GM21423 (cell line): ENCODE data around the gene CCM2L.

Experiments
- ATAC-seq: cut with Tn5 transposase; IDR thresholded peaks from one replicate; pipeline ENCODE4 v1.9.1; 2021; ENCODE audit warnings: mild to moderate bottlenecking, moderate library complexity; ENCODE audit not compliant: unreplicated experiment

The CCM2L gene

DNA sequence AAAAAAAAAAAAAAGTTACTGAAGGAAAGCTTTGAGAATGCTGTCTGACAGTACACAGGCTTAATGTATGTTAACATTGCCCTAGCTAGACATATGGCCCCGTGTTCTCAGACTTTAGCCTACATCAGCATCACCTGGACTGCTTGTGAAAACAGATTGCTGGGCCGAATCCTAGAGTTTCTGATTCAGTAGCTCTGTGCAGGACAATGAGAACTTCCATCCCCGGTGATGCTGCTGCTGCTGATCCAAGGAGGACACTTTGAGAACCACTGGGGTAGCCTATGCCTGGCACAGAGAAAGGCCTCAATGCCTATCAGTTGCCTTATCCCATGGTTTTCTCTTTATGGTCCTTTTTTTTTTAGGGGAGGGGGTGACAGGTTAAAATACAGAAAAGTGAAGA, 43.4 kb downstream of the CCM2L start:
- ATAC-seq, result no peak

DNA sequence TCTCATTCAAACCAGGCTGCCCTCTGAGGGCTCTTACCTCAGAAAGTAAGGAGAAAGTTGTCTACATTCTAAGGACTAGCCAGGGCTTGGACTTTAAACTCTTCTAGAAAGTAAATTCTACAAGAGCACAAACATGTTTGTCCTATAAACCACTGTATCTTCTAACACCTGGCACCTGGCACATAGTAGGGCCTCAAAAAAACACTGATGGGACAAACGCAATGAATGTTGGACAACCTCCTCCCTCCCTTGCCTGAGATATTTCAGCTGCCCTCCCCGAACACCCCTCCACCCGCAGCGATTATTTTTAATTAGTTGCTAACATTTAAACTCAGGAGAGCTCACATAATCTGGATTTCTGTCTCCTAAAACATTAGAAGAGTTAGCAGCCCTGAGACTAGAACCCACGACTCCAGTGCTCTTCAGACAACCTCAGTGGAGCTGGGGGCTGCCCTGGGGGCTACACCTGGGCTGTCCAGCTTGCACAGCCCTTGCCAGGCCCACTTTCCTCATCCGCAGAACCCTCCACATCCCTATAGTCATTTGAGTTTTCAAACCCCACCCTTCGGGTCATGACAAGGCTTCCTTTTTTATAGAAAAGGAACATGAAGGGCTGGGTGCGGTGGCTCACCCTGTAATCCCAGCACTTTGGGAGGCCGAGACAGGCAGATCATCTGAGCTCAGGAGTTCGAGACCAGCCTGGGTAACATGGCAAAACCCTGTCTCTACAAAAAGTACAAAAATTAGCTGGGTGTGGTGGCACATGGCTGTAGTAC, 46.7 kb downstream of the CCM2L start:
- no peak for ATAC-seq

DNA sequence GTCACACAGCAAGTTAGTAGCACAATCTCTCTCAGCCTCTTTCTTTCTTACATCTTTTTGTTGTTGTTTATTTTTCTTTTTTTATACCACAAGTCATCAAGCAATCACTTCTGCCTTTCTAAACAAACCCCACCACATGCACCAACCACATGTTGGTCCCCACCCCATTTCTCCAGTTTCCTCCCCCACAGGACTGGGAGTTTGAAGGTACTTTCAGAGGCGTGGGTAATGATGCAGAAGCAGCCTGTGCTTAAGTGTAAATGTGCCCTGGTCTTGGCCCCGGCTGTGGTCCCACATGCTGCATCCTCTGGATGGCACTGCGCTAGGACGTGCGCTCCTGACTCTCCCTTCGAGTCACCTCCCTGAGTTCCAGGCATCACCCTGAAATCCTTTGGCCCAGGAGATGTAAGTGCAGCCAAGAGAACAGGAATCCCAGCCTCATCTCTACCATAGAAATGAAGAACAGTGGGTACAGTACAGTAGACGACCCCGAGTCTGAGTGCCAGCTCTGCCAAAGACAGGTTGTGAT, 47.5 kb downstream of the CCM2L start:
- ATAC-seq, result no peak

DNA sequence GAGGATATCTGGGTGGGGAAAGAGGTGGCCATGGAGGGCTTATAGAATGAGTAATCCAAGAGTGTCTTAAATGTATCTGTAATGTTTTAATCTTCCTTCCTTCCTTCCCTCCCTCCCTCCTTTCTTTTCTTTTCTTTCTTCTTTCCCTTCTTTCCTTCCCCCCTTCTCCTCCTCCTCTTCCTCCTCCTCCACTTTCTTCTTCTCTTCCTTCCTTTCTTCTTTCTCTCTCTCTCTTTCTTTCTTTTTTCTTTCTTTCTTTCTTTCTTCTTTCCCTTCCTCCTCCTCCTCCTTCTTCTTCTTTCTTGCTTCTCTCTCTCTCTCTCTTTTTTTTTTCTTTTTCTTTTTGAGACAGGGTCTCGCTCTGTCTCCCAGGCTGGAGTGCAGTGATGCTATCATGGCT, 49.0 kb downstream of the CCM2L start:
- ATAC-seq, result no peak

DNA sequence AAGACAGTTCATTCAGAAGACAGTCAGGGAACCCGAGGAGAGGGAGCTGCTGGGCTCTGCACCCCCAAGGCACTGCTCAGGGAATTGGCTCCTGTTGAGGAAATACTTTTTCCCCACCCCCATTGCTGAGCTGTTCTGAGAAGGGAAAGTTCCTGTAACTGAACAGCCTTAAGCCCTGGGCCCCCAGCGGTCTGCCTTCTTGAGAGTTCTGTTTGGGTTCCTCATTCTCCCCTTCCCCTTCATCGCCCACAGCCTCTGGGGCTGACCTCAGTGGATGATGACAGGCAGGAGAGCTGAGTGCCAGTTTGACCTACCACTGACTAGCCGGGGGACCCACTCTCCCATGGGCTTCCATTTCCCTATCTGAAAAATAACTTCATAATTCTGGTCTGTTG, 52.5 kb downstream of the CCM2L start:
- ATAC-seq, result no peak

DNA sequence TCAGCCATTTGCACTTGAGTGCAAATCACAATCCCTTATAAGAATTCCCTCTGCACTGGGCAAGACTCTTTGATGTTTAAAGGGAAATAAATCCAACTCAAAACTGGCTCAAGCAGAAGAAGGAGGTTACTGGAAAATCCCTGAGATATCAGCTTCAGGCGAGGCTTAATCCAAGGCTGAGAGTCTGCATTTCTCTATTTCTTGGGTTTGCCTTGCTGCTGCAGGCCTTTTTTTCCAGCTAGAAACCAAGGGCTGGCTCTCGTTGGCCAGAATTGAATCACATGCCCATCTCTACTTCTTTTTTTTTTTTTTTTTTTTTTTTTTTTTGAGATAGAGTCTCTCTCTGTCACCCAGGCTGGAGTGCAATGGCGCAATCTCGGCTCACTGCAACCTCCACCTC, 53.5 kb downstream of the CCM2L start:
- no peak for ATAC-seq

DNA sequence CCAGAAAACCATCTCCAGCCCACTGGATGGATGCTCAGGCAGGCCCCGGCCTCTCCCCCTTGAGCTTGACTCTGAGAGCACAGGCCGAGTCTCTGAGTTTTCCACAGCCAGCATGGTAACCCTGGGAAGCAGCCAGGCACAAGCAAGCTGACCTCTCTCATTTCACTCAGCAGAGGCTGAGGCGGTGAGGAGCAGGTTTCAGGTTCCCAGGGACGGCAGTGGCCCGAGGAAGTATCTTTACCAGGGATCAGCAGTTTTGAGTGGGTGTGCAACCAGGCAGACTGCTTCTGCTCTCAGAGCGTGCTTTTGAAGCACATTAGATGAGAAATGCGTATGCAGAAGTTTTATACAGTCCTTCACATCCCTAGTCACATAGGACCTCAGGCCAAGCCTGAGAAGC, 54.4 kb downstream of the CCM2L start:
- no peak for ATAC-seq

DNA sequence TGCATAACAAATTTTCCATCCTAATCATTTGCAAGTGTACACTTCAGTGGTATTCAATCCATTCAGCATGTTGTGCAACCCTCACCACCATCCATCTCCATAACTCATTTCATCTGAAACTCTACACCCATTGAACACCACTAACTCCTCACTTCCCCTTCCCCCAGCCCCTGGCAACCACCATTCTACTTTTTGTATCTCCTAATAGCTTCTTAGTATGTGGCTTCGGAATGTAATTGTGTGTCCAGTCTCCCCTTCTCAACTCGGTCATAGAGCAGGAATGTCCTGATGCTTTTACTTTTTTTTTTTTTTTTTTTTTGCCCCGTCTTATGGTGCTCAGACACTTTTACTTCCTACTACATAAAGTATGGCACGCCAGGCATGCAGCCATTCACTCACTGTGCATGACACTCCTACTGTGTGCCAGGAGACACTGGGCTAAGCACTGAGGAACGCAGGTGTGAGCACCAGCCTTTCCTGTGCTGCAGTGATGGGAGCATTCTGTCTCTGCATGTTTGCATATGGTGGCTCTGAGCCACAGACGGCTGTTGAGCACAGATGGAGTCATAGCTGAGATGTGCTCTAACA, 57.1 kb downstream of the CCM2L start:
- no peak for ATAC-seq

DNA sequence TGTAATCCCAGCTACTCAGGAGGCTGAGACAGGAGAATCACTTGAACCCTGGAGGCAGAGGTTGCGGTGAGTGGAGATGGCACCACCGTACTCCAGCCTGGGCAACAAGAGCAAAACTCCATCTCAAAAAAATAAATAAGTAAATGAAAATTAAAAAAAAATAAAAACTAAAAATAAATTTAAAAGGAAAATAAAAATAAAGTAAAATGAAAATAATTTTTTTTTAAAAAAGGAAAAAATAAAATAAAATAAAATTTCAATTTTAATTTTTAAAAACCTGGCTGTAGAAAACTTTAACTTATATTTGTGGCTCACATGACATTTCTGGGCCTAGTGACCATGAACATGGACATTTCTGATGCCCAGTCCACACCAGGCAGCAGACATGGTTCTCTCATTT, 57.9 kb downstream of the CCM2L start:
- no peak for ATAC-seq

DNA sequence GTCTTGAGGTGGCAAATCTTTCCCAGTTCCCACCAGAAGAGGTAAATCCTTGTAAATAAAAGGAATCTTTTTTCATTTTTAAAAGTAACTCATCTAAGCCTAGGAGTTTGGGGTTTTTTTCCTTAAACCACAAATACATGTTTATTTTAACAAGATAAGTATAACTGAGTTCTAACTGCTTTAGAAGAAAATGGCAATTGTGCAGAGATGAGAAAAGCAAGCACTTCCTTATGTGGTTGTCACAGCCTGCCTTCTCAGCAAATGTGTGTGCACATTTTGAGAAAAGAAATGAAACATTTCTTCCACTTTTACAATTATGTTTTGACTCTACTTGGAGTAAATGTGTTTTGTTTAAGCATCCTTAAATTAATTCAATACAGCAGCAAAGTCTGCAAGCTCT, 59.5 kb downstream of the CCM2L start:
- ATAC-seq, result no peak

DNA sequence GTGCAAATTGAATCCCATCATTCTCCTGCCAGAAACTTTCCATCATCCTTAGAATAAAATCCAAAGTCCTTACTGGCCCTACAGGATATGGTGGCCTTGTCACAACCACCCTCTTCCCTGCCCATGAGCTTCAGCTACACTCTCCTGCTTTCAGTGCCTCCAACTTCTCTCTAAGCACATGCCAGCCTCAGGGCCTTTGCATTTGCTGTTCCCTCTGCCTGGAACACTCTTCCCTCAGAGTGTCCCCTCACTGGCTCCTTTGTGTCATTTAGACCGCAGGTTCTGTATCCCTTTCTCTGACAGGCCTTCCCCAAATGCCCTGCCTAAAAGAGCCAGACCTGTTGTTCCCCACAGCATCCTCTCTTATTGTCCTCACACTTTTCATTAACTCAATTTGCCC, 60.0 kb downstream of the CCM2L start:
- no peak for ATAC-seq

DNA sequence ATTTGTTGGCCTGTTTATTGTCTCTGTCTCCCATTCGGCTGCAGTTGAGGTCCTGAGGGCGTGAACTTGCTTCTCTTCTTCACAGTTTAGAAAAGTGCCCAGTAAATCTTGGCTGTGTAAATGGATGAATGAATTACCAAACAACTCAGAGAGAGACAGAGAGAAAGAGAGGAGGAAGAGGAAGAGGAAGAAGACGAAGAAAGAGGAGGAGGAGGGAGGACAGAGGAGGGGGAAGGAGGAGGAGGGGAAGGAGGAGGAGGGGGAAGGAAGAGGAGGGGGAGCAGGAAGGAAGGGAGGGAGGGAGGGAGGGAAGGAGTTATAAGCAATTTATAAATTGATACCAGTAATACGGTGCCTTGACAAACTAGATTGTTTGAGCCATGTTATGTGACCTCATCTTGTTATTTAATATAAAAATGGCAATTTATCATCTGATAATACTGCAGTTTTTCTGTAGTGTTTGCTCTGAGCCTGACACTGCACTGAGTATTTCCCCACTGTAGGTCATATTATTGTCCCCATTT, 60.5 kb downstream of the CCM2L start:
- no peak for ATAC-seq

DNA sequence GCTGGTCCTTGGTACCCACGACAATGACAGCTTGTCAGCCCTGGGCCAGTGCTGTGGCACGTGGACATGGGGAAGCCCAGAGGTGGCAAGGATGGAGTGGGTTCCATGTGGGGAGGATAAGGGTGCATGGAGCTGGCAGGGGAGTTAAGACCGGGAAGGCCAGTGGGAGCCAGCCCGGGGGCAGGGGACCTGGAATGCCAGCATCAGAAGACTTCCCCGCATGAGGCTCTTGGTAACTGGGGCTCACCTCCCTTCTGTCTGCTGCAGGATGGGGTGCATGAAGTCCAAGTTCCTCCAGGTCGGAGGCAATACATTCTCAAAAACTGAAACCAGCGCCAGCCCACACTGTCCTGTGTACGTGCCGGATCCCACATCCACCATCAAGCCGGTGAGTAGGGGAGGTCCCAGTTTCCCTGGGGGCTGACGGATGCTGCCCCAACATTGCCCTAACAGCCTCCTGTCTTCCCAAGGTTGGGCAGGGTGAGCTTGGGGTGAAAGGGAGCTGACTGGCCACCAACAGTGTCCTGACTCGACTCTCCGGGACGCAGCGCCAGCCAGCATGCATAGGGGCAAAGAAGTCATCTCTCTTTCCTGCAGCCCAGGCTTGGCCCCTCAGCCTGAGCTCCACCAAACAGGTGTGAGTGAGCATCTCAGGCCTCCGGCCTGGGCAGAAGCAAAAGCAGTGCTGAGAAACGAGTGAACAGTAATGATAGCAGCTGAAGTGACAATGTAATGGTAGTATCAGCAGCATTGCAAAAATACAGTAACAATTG, 61.3 kb downstream of the CCM2L start:
- ATAC-seq, result no peak

DNA sequence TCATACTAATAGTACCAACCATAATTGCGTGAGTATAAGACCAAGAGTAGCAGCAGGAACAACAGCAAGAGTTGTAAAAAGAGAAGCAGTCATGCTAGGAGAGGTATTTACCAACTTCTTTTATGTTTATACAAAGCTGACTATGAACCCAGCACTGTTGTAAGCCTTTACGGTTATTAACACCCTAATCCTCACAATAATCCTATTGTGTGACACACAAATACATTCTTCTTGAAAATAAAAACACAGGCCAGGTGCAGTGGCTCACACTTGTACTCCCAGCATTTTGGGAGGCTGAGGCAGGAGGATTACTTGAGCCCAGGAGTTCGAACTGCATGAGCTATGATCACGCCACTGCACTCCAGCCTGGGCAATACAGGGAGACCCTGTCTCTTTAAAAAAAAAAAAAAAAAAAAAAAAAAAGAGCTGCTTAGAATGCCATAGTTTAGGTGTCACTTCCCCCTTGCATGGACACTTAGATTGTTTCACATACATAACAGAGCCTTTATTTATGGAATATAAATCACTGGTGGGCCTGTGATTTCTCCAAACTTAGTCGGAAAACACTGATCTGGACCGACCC, 62.0 kb downstream of the CCM2L start:
- no peak for ATAC-seq

DNA sequence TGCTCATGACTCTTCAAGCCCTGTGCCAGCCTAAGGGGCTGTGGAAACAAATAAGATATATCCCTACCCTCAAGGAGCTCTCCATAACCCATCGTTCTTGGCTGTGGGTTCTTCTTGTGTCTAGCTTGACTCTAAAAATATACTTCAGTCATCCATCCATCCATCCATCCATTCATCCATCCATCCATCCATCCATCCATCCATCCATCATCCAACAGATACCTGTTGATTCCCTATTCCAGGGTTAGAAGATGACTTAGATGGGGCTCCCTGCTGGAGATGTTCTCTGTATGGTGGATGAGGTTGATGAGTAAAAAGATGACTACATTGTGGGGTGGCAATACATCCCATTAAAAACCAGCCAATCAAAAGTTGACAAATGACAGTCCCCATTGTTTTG, 65.3 kb downstream of the CCM2L start:
- ATAC-seq, result no peak

DNA sequence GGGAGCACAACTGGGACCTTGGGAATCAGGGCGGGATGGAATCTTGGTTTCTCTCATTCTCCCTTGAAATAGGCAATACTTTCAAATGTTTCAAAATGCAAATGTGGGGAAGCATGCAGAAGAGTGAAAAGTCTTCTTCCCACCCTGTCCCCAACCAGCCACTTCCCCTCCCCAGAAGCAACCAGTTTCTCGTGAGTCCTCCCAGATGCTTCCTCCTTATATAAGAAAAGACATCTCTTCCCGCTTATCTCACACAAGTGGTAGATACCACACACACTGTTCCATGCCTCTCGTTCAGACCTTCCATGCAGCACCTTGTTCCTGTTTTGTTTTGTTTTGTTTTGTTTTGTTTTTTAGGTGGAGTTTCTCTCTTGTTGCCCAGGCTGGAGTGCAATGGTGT, 67.0 kb downstream of the CCM2L start:
- ATAC-seq, result no peak

DNA sequence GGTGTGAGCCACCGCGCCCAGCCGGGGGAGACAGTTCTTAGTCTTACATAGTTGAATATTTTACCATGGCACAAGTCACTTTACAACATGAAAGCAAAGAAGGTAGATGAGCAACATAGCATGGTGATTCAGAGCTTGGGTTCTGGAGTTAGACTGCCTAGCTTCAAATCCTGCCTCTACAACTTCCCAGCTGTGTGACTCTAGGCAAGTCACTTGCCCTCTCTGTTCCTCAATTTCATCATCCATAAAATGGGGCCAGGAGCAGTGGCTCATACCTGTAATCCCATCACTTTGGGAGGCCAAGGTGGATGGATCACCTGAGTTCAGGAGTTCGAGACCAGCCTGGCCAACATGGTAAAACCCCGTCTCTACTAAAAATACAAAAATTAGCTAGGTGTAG, 68.1 kb downstream of the CCM2L start:
- no peak for ATAC-seq

DNA sequence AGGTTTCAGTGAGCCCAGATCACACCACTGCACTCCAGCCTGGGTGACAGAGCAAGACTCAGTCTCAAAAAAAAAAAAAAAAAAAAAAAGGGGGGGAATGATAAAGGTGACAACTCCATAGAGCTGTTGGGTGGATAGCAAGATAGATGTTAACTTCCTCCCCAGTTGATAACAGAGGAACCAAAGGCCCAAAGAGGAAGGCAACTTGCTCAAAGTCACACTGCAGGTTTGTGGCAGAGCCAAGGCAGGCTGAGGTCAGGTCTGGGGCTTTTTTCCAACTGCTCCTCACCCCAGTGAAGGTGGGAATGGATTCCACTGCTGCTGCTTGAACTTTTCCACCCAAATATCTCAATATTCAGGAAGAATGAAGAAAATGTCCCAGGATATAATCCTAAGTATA, 68.6 kb downstream of the CCM2L start:
- ATAC-seq, result no peak

DNA sequence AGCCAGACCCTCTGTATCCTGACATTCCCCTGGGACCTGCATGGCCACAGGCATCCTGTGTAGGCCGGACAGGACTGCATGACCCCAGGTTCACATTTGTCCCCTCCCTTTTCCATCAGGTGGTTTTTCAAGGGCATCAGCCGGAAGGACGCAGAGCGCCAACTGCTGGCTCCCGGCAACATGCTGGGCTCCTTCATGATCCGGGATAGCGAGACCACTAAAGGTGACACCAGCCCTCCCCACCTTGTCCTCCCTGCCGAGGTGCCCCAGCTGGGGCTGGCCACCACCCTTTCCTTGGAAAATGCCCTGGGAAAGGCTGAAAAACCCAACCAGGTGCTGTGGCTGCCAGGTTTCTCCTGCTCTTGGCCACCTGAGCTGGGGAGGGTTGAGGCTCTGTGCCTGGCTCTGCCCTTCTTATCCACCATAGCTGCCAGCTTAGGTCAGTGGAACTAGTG, 69.4 kb downstream of the CCM2L start:
- no peak for ATAC-seq

DNA sequence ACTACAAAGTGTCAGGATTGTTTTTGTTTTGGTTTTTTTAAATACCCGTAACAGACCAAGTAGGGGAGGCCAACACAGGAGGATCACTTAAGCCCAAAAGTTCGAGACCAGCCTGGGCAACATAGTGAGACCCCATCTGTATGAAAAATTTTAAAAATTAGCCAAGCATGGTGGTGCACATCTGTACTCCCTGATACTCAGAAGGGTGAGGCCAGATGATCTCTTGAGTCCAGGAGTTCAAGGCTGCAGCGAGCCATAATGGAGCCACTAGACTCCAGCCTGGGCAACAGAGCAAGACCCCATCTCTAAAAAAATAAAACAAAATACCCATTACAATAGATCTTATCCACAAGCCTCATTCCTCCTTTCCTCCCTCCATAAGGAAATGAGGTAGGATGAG, 70.5 kb downstream of the CCM2L start:
- no peak for ATAC-seq
